ENCODE results near the gene CIZ1. TPM values are rescaled to one million over a fixed set of nuclear protein-coding genes. Genes with fewer than 3 reads are reported as not detected.
A peak's percentile ranks its signal among the peaks of the same experiment; 100 is the strongest.
"Not testable (repeated sequence)": the region's sequence is repeated elsewhere in the genome, so short reads cannot be mapped to it uniquely, and the experiment has no call there.

The CIZ1 gene, protein sequence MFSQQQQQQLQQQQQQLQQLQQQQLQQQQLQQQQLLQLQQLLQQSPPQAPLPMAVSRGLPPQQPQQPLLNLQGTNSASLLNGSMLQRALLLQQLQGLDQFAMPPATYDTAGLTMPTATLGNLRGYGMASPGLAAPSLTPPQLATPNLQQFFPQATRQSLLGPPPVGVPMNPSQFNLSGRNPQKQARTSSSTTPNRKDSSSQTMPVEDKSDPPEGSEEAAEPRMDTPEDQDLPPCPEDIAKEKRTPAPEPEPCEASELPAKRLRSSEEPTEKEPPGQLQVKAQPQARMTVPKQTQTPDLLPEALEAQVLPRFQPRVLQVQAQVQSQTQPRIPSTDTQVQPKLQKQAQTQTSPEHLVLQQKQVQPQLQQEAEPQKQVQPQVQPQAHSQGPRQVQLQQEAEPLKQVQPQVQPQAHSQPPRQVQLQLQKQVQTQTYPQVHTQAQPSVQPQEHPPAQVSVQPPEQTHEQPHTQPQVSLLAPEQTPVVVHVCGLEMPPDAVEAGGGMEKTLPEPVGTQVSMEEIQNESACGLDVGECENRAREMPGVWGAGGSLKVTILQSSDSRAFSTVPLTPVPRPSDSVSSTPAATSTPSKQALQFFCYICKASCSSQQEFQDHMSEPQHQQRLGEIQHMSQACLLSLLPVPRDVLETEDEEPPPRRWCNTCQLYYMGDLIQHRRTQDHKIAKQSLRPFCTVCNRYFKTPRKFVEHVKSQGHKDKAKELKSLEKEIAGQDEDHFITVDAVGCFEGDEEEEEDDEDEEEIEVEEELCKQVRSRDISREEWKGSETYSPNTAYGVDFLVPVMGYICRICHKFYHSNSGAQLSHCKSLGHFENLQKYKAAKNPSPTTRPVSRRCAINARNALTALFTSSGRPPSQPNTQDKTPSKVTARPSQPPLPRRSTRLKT
- total RNA-seq (2014; rRNA removed; shearing (Covaris generic); ENCODE audit: low replicate concordance): 62.7 and 84.0 TPM in 2 replicates

DNA sequence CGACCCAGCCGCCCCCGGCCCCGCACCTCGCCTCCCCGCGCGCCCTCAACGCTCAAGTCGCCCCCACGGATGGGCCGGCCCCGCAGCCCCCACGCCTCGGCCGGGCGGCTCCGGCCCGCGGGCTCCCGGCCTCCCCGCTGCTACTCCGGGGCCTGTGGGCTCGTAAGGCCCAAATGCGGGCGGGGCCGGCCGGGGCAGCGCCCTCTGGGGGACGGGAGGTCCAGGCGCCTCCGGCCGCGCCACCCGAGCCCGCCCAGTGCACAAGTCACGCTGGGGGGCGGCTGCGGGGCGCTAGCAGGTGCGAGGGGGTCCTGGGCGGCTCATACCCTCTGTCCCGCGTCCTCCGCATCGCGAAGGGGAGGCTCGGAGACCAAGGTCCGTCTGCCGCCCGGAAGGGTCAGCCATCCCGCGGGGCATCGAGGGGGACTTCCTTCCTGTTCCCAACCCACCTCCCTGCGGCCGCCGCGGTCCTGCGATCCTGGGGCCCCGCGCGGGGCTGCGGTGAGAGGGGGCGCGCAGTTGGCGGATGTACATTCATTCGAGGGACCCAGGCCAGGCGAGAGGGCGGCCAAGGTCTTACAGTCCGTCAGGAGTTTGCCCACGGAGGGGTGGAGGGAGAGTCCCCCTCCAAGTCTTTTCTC is at the start of gene CIZ1:
Gene CIZ1 (minus strand): TSS at position 167 of the 641 bp plus-strand sequence. CDS start 715 bp downstream, outside the sequence.
- Histone ChIP-seq H3K79me2 (ENCODE audit: low read length) (peaks cover 12% of the 10 kb centered on the region), H3K9me2 (replicated peaks; ENCODE audit: insufficient read depth, low read length) (no peaks in the 10 kb centered on the region), H3K27me3 (ENCODE audit: low read length) (no peaks in the 10 kb centered on the region), H4K20me1 (ENCODE audit: insufficient read depth, low read depth, low read length) (no peaks in the 10 kb centered on the region), H3K9me3 (ENCODE audit: low read length) (no peaks in the 10 kb centered on the region), H3K4me3 (ENCODE audit: low read length) (peak within 1 kb of the TSS; percentile 85), H3K4me2 (ENCODE audit: low read depth, low read length, poor library complexity, severe bottlenecking) (peak within 1 kb of the TSS; percentile 84), H3K4me1 (ENCODE audit: low read length) (peaks cover 22% of the 10 kb centered on the region), H3K9ac (ENCODE audit: low read length) (peak within 1 kb of the TSS; percentile 86), H3K27ac (ENCODE audit: low read length) (peak within 1 kb of the TSS; percentile 72), H2AFZ (ENCODE audit: low read length) (peak within 1 kb of the TSS; percentile 93), H3K36me3 (ENCODE audit: insufficient read depth, low read length) (peaks cover 15% of the 10 kb centered on the region; the same call in 1 of the 2 replicates)
- peak; percentile 89 for DNase-seq

DNA sequence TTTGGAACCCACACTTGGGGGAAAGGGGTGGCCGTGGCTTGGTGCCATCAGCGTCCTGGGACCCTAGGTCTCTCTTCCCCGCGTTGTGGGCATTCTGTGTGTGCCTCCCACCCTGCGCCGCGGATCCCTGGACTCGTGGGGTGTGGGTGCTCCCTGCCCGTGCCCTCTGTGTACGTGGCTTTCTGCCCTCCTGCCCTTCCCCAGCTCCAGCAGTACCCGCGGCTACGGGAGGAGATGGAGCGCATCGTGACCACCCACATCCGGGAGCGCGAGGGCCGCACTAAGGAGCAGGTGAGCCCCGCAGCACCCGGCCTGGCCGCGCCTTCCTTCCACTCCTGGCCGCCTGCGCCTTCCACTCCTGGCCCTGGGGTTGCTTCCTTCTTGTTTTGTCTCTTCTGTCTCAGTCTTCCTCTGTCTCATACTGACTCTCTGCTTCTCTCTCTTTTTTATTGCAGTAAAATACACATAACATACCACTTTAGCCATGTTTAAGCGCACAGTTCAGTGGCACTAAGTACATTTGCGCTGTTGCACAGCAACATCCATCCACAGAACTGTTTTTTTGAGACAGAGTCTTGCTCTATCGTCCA is 42.5 kb upstream of the CIZ1 start:
- no peaks in the 10 kb centered on the region for H3K36me3 ChIP-seq (ENCODE audit: insufficient read depth, low read length)
- no peaks in the 10 kb centered on the region for H3K4me1 ChIP-seq (ENCODE audit: low read length)
- no peak overlapping the region for H3K4me3 ChIP-seq (ENCODE audit: low read length)
- no peak overlapping the region for H2AFZ ChIP-seq (ENCODE audit: low read length)
- H3K9me3 ChIP-seq (ENCODE audit: low read length): no peaks in the 10 kb centered on the region
- no peak overlapping the region for H3K27ac ChIP-seq (ENCODE audit: low read length)
- H3K27me3 ChIP-seq (ENCODE audit: low read length): no peaks in the 10 kb centered on the region
- no peaks in the 10 kb centered on the region for H4K20me1 ChIP-seq (ENCODE audit: insufficient read depth, low read depth, low read length)
- H3K9me2 ChIP-seq (replicated peaks; ENCODE audit: insufficient read depth, low read length): no peaks in the 10 kb centered on the region
- no peaks in the 10 kb centered on the region for H3K79me2 ChIP-seq (ENCODE audit: low read length)
- H3K9ac ChIP-seq (ENCODE audit: low read length): no peak overlapping the region
- DNase-seq: no peak
- no peak overlapping the region for H3K4me2 ChIP-seq (ENCODE audit: low read depth, low read length, poor library complexity, severe bottlenecking)

DNA sequence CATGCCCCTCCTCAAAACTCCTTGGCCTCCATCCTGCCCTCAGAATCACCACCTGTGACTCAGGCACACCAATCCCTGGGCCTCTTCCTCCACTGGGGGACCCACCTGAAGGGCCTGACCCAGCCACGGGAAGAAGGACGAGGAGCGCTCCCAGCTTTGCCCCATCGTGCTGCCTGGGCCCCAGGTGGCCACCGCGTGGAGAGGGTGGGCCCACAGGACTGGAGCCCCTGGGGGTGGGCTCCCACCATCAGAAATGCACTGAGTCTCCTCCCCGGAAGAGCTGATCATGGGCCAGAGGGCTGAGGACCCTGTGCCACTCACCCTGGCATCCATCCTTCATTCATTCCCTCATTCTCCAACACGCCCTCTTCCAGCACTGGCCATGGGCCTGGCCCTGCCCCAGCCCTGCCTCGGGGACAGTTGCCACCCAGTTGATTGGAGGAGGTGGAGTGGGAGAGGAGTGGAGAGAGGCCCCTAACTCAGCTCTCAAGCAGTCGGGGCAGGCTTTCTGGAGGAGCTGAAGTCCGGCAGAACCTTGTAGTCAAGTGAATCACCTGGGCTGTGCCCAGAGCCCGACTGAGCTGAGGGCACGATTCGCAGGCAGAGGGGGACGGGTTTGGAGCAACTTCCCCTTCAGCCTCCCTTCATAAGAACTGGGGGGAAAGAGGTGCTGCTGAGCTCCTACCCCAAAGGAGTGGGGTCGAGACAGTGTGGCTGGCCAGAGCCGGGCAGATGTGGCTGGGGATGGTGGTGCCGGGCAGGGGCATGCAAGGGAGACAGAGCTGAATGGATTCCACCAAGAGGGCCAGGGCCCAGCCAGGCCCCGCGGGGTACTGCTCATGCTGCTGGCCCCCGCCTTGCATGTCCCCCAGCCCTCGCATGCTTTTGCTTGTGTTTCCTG is 41.4 kb upstream of the CIZ1 start:
- Histone ChIP-seq H3K4me3 (ENCODE audit: low read length) (no peak overlapping the region), H3K79me2 (ENCODE audit: low read length) (no peaks in the 10 kb centered on the region), H3K9me3 (ENCODE audit: low read length) (no peaks in the 10 kb centered on the region), H3K9me2 (replicated peaks; ENCODE audit: insufficient read depth, low read length) (no peaks in the 10 kb centered on the region), H3K36me3 (ENCODE audit: insufficient read depth, low read length) (no peaks in the 10 kb centered on the region), H3K27me3 (ENCODE audit: low read length) (no peaks in the 10 kb centered on the region), H4K20me1 (ENCODE audit: insufficient read depth, low read depth, low read length) (no peaks in the 10 kb centered on the region), H2AFZ (ENCODE audit: low read length) (no peak overlapping the region), H3K4me1 (ENCODE audit: low read length) (no peaks in the 10 kb centered on the region), H3K27ac (ENCODE audit: low read length) (no peak overlapping the region), H3K9ac (ENCODE audit: low read length) (no peak overlapping the region), H3K4me2 (ENCODE audit: low read depth, low read length, poor library complexity, severe bottlenecking) (no peak overlapping the region)
- DNase-seq: no peak

DNA sequence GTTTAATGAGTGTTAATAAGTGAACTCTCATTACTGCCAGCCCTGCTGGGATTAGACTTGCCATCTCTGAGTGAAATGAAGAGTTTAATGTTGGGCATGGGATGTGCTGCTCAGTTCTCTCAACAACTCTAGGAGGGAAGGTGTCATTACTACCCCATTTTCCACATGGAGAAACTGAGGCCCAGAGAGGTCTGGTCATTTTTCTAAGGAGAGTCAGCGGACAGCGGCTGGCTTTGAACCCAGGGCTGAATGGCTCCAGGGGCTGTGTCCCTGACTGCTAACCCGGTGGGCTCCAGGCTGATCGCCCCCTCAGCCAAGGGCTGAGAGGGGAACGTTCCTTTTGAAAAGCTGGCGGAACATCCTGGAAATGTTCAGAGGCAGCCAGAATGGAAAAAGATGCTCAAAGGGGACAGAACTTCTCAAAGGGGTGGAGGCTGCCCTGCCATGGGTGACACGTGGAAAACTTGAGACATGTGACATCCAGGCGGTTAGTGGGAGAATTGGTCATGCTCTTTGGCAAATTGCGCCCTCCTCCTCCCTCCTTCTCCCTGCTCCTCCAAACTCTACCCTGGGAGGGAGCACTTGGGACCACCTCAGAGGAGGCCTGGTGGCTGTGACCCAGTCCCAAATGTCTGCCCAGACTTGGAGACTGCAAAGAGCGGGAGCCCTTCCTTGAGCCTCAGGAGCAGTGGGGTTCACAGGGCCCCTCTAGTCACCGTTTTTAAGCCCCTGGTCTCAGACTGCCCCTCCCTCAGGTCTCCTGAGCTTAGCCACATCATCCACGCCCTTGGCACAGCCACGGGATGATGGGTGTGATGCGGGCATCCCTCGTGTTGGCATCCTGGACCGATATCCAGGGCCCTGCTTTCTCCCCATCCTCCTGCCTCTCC is 40.5 kb upstream of the CIZ1 start:
- Histone ChIP-seq H3K9me3 (ENCODE audit: low read length) (no peaks in the 10 kb centered on the region), H3K4me3 (ENCODE audit: low read length) (no peak overlapping the region), H3K4me2 (ENCODE audit: low read depth, low read length, poor library complexity, severe bottlenecking) (no peak overlapping the region), H3K4me1 (ENCODE audit: low read length) (no peaks in the 10 kb centered on the region), H3K27me3 (ENCODE audit: low read length) (no peaks in the 10 kb centered on the region), H3K27ac (ENCODE audit: low read length) (no peak overlapping the region), H3K36me3 (ENCODE audit: insufficient read depth, low read length) (no peaks in the 10 kb centered on the region), H2AFZ (ENCODE audit: low read length) (no peak overlapping the region), H3K9ac (ENCODE audit: low read length) (no peak overlapping the region), H4K20me1 (ENCODE audit: insufficient read depth, low read depth, low read length) (no peaks in the 10 kb centered on the region), H3K79me2 (ENCODE audit: low read length) (no peaks in the 10 kb centered on the region), H3K9me2 (replicated peaks; ENCODE audit: insufficient read depth, low read length) (no peaks in the 10 kb centered on the region)
- DNase-seq: no peak

DNA sequence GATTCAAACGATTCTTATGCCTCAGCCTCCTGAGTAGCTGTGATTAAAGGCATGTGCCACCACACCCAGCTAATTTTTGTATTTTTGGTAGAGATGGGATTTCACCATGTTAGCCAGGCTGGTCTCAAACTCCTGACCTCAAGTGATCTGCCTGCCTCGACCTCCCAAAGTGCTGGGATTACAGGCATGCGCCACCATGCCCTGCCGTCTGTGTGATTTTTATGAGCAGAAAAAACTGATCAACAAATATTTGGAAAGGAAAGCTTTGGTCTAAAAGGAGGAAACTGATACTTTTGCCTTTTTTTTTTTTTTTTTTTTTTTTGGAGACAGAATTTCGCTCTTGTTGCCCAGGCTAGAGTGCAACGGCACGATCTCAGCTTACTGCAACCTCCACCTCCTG is 39.5 kb upstream of the CIZ1 start:
- not testable (repeated sequence) for H3K9me3 ChIP-seq (ENCODE audit: low read length); H2AFZ ChIP-seq (ENCODE audit: low read length); H3K4me2 ChIP-seq (ENCODE audit: low read depth, low read length, poor library complexity, severe bottlenecking); H3K27ac ChIP-seq (ENCODE audit: low read length); H3K4me3 ChIP-seq (ENCODE audit: low read length); DNase-seq; H3K79me2 ChIP-seq (ENCODE audit: low read length); H3K9me2 ChIP-seq (replicated peaks; ENCODE audit: insufficient read depth, low read length); H3K27me3 ChIP-seq (ENCODE audit: low read length); H3K4me1 ChIP-seq (ENCODE audit: low read length); H4K20me1 ChIP-seq (ENCODE audit: insufficient read depth, low read depth, low read length); H3K36me3 ChIP-seq (ENCODE audit: insufficient read depth, low read length); H3K9ac ChIP-seq (ENCODE audit: low read length)

DNA sequence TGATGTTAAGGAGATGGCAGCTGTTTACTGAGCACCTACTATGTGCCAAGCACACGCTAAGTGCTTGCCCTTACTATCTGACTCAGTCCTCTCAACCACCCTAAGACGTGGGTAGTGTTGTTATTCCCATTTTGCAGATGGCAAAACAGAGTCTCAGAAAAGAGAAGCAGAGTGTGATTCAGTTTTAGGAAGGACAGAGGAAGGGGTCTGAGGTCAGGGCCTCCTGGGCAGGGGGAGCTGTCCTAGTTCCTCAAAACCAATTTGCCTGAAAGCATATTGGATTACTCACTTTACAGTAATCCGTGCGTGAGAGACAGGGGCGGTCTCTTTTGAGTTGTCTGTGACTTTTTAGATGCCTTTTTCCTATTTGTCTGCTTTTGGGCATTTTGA is 35.0 kb upstream of the CIZ1 start:
- no peak overlapping the region for H3K4me2 ChIP-seq (ENCODE audit: low read depth, low read length, poor library complexity, severe bottlenecking)

More for the DNA sequence above, 35.0 kb upstream of the CIZ1 start:
- Histone ChIP-seq H3K27ac (ENCODE audit: low read length) (no peak overlapping the region), H3K36me3 (ENCODE audit: insufficient read depth, low read length) (no peaks in the 10 kb centered on the region), H3K79me2 (ENCODE audit: low read length) (no peaks in the 10 kb centered on the region), H3K9me2 (replicated peaks; ENCODE audit: insufficient read depth, low read length) (no peaks in the 10 kb centered on the region), H4K20me1 (ENCODE audit: insufficient read depth, low read depth, low read length) (no peaks in the 10 kb centered on the region), H3K9ac (ENCODE audit: low read length) (no peak overlapping the region), H3K9me3 (ENCODE audit: low read length) (no peaks in the 10 kb centered on the region), H3K4me1 (ENCODE audit: low read length) (no peaks in the 10 kb centered on the region), H3K4me3 (ENCODE audit: low read length) (no peak overlapping the region), H3K27me3 (ENCODE audit: low read length) (no peaks in the 10 kb centered on the region), H2AFZ (ENCODE audit: low read length) (no peak overlapping the region)
- no peak for DNase-seq
